ENCODE measurements around the gene TMEM154.

TMEM154 gene

DNA sequence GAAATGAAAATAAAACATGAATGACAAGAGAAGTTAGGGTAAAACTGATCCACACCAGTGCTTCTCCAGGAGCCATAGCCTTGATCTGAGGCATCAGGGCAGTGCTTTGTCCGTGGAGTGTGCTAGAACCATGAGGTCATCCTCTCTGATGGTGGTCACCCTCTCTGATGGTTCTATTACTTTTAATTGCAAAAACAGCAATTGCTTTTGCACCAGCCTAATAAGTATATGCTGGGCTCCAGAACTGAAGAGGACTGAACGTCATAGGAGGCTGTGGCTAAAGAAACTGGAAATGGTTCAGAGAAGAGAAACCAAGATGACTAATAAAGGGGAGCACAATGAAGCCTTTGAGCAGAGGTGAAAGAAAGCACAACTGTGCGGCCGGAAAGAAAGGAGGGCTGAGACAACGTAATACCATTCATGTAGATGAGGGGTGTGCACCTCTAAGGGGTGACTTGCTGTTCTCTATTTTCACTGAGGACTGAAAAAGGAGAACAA lies 17.0 kb upstream of the TMEM154 start:
- peak; percentile 30 to 33 for DNase-seq (ENCODE audit: low read depth in 2 of 2)

DNA sequence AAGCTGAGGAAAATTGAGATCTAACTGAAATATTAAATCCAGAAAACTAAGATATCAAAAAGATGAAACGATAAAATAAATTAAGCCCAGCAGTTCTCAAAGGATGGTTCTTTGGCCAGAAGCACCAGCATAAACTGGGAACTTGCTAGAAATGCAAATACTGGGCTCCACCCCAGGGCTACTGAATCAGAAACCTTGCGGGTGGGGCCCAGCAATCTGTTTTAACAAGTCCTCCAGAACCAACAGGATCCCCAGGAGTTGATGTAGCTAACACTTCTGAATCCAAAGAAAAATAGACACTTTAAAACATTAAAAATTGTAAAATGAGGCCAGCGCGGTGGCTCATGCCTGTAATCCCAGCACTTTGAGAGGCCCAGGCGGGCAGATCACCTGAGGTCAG lies 14.1 kb upstream of the TMEM154 start:
- DNase-seq (ENCODE audit: low read depth in 2 of 2) = no peak

DNA sequence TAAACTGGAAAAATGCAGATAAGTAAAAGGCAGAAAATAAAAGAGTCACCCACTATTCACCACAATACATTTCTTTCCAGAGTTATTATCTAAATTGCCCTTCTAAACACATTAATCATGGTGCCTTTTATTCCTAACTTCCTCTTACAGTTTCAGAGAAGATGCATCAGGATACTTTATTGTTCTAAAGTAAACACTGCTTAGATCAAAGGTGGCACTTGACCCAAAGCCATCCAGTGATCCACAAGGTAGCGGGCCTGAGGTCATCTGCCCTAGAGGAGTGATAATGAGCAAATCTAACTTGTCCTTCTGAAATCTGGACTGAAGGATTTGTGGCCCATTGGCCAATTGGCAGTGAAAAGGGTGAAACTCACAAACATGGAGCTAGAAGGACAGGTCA lies 12.0 kb upstream of the TMEM154 start:
- DNase-seq (ENCODE audit: low read depth in 2 of 2) = no peak

DNA sequence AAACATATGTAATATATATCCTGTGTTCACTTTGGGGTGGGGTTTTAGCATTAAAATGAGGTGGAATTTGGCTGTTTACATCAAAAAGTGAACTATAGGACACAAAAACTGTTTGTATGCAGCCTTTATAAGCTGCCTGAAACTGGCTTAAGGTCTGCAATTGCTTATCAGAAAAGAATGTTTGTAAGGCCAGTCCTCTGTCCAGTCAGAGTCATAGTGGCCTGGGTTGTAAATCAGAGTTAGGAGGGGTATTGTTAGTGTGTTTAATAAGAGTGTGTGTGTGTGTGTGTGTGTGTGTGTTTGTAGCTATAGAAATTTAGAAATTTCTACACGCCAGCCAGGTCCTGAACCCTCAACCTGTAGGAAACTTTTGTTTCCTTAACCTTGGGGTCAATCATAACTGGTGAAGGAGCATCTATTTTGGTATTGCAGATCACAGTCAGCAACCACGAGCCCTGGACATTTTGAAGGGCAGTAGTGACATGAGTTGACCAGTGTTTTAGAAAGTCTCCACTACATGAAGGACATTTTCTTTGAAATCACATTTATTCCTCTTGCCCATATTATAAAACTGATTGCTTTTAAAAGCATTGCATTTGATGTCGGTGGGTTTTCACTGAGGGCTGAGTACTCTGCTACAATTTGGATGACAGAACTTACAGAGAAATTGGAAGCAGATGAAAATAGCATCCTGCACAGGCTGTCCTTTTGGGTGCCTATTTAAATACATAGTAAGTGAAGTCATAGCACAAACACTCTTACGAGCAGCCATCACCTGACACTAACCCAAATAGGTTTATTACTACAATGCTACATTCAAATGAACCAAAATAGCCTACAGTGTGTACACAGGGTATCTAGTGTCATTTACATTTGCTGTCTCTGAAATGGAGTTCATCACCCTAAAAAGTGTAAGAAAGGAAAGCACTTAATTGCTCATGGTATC lies 11.2 kb upstream of the TMEM154 start:
- DNase-seq (ENCODE audit: low read depth in 2 of 2) = no peak

DNA sequence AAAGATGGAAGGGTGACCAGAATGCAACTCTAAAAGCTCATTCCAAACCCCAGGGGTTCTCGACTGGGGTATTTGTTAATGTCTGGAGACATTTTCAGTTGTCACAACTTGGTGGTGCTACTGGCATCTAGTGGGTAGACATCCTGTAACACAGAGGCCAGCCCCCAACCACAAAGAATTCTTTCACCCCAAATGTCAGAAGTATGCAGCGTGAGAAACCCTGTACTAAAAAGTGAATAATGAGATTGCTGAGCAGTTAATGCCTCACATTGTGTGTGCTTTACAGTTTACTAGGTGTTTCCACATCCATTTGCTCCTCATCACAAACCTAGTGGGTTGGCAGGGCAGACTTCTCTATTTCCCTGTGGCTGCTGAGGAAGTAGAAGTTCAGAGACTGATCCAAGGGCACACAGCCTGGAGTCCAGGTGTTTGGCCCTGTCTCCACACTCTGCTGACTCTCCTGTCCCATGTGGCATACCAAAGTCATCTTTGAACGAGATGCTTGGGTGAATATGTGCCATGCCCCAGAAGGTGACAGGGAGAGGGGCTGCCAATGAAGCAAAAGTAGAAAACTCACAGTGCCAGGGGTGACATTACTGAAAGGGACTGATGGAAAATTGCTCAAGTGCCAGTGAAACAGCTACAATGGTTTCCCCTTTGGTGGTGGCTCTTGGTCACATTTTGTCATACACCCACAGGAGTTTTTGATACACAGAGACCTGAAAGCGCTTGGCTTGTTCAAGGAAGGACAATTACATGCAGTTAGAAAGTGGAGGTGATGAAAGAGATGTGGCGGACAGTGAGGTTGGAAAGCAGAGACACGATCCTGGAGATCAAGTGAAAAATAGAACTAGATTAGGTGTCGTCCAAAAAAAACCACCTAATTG lies 10.1 kb upstream of the TMEM154 start:
- DNase-seq (ENCODE audit: low read depth in 2 of 2) = no peak

DNA sequence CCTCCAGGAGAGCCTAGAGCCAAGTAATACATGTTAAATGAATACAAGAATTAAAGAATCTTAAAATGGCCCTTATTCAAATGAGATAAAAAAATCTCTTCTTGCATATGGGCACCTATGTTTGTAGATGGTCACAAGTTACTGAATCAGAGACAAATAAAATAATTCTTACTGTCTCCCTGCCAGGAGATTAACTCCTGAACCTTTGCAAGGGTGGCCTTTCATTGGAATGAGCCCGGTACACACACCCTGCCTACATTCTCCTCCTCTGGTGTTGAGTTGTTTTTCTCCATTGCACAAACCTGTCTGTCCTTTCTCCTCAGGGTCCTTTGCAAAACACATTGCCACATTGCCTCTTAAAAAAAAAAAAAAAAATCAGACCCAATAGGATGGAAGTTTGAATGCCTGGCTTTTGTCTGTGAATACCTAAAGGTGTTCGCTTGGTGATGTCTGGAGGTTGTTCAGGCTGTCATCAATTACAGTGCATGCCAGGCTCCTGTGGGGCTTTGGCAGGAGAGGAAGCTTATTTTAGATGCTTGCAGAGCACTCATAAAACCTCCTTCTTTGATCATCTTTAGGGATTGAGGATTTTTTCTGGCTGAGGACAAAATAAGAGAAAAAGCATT lies 8.3 kb upstream of the TMEM154 start:
- DNase-seq (ENCODE audit: low read depth in 2 of 2) = no peak

DNA sequence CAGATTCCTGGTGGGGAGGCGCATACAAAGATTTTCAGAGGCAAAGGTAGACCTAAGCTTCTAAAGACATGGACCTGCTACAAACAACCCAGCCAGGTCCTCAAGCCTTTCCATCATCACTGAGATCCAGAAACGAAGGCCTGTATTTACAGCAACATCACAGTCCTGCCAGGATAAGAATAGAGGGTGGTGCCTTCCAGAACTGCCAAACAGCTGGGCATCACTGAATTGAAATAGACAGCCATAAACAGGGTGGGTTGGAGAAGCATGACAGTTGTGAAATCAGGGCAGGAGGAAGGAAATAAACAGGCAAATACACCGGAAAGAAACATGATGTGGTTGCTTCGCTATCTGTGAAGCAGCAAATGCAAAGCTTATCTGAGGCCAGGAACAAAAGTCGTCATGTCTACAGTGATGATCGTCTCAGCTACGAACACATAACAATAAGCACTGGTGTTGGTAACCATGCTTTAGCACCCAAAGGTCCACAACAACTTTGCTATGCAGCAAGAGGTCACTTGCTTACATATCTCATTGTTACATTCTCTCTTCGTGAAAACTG lies 6.7 kb upstream of the TMEM154 start:
- no peak for DNase-seq (ENCODE audit: low read depth in 2 of 2)

DNA sequence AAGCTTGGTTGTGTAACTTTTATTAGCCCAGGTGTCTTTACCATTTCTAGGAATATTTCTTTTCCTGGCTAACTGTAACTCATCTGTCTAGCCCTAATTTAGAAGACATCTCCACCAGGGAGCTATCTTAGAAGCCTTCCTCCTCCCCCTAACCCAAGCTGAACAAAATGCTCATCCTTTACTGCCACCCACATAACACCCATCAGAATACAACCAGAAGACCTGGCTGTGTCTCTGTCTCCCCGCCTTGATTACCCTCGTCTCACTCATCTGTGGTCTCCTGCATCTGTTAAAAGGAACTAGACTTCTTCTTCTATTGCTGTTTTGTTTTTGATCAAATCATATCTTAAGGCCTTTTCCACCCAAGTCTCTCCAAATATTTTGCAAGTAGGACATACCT lies 4.8 kb upstream of the TMEM154 start:
- no peak for DNase-seq (ENCODE audit: low read depth in 2 of 2)

DNA sequence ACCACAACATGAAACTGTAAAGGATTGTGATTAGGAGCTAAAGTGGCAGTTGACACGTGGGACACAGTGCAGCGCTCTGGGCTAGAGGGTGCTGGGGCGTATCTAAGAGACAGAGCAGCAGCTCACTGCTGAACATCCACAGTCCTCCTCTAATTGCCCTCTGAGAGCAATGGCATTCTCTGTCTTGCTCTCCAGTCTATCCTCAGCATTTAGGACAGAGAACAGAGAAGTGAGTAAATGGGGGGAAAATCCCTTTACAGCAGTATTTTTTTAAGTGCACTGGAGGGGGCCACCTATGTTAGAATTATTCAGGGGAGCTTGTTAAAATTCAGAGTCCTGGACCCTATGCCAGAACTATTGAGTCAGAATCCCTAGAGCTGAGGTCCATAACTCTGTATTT lies 4.2 kb upstream of the TMEM154 start:
- no peak for DNase-seq (ENCODE audit: low read depth in 2 of 2)

DNA sequence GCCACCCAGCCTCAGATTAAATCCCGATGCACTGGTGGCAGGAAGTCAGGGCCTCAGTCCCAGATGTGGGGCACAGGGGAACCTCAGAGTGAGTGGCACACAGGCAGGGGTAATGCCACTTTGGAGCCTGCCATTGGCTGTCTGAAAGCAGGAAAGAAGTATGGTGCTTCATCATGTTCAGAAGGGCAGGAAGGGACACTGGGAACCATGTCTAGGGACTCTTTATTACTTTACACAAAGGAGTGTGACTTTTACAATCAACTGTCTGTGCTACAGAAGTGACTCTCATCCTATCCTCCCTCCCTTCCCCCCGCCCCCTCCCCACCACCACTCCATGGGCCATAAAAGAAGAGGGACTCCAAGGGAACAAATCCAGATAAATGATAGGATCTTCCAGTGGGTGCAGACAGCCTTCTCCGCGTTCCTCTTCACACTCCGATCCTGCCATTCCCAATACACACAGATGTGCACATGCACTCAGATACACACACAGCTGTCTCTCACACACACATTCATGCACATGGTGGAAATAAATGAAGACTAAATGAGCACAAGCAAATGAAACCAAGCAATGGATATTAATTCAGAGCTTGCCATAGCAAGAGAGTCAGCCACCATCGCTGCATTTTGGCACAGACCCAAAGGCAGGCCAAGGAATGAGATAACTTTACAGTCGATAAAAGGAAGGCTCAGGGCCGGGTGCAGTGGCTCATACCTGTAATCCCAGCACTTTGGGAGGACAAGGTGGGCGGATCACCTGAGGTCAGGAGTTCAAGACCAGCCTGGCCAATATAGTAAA lies 2.5 kb upstream of the TMEM154 start:
- no peak for DNase-seq (ENCODE audit: low read depth in 2 of 2)

DNA sequence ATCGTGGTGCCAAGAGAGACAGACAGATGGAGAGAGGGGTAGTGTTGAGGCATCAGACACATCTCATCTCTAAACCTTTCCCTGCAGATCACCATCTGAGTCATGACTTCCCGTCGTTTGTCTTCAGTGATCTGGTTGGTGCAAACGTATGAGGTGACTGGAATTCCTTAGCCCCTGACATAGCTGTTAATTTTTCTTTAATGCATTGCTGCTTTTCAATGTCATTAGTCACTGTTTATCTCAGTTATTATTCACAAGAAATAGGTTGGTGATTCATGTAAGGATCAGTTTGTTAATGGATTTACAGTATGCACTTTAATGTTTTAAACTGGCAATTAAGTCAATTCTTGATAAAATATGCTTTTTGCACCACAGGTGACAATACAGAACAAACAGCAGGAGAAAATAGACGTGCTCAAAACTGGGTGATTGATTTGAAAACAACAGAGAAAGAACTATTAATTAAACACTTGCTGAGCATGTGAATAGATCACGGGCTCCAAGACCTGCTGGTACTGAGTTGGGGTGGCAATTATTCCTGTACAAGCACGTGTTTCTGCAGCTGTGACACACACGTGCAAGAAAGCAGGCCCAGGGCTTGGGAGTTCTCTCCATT lies 1.3 kb upstream of the TMEM154 start:
- DNase-seq (ENCODE audit: low read depth in 2 of 2) = no peak

DNA sequence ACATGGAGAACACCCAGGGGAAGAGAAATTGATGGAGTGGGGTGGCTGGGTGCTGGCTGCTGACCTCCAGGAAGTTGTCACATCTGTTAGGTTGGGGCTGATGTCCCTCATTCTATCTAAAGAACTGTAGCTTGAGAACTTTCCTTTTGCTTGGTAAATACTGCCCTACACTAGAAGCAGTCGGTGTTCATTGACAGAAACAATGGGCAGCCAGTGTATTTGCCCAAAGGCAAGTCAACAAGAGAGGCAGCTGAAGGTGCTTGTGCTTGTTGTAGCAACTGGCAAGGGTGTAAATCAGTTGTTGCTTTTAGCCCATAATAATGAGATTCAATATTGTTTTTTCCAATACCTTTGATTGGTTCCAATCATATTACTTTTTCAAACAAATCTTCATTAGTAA lies 956 bp downstream of the TMEM154 start:
- no peak for DNase-seq (ENCODE audit: low read depth in 2 of 2)

DNA sequence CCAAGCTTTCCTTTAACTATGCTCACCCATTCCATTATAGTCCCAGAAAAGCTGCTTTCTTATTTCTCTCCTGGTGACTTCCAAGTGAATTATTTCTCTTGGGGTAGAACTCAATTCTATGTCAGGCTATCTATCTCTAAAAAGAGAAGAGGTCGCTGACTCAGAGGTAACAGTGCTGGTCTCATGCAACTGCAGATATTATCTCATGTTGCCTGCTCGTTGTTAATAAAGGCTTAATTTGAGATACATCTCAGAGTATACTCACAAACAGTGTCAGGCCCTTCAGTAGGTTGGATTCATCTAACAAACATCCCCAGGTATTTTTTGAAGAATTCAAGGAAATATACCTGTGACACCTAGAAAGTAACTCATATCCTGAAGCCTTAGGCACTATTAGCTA lies 2.7 kb downstream of the TMEM154 start:
- no peak for DNase-seq (ENCODE audit: low read depth in 2 of 2)

DNA sequence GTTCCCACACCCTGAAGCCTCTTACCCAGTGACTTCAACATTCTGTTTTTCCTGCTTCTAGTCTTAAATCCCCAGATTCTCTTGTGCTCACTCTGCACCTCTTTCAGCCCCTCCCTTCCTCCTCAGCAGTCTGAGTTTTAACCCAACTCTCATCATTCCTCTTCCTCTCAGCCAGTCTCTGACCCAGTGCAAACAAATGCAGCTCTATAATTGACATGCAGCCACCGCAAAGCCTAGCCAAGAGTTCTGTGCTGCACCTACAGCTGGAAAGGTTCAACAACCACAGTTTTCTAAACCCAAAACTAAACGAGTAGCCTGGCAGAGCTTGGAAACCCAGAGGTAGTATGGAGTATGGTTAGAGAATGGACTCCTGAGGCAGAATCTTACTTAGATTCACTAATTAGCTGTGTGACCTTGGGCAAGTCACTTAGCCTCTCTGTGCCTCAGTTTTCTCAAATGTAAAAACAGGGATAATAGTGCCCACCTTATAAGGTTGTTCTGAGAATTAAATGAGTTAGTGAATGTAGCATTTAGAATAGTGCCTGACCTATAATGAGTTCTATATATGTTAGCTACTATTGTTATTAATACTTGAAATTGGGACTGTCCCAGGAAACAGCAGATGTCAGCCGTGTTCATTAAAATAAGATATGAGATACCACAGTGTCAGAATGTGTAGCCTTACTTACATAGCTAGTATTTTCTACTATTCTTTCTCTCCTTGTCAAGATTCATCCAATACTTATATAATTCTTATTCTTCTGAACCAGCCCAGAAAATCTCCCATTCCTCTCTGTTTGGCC lies 3.5 kb downstream of the TMEM154 start:
- no peak for DNase-seq (ENCODE audit: low read depth in 2 of 2)

DNA sequence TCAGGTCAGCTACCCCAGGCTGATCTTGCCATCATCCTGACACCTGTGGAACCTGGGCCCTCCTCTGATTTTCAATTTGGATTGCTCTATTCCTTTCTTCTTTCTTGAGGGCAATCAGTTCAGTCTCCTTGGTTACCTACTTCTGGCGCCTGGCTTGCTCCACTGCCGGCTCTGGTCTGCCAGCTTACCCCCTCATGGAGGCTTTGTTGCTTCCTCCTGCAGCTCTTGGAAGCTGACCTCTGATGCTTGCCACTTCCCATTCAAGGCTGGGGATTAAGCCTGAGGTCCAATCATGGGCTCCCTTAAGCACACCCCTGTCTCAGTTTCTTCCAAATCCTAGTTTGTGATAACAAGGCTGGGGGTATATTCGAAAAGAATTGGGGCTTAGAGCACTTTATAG lies 5.4 kb downstream of the TMEM154 start:
- DNase-seq (ENCODE audit: low read depth in 2 of 2) = no peak

DNA sequence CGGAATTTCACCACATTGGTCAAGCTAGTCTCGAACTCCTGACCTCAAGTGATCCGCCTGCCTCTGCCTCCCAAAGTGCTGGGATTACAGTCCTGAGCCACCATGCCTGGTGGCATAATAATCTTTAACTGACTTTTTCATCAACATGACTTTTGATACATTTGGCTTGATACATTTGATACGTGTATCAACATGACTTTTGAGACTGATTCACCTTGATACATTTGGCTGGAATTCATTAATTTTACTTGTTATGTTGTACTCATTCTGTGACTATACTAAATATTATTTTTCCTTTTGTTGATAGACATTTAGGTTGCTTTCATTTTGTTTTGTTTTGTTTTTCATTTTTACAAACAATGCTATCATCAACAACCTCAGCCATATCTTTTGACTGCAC lies 6.3 kb downstream of the TMEM154 start:
- no peak for DNase-seq (ENCODE audit: low read depth in 2 of 2)

DNA sequence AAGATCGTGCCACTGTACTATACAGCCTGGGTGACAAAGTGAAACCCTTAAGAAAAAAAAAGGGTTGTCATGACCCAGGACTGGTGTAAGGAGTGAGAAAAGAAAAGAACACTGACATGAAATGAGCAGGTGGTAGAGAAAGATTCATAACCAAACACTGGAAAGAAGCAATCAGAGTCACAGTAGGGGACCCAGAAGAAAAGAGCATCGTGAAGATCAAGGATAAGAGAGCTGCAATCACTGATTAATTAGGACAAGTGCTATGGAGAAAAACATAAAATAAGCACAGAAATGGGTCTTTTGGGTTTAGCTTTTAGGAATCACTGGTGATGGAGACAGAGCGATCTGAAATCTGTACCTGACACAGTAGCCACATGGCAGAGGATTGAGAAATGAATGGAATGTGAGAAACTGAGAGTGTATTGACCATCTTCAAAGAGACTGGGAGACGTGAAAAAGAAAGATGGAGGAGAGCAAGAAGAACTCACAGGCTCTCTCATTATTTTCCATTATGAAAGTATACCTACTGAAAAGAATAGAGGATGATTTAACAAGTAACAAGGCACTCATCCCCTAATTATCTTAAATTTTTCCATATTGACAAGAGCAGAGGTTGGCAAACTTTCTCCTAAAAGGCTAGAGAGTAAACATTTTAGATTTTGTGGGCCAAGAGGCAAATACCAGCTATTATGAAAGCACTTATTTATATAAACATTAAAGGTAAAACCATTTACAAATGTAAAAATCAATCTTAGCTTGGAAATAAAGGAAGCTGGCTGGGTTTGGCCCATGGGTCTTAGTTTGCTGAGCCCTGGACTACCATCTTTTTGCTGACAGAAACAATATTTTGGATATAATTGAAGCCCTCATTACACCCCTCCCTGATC lies 7.3 kb downstream of the TMEM154 start:
- no peak for DNase-seq (ENCODE audit: low read depth in 2 of 2)

DNA sequence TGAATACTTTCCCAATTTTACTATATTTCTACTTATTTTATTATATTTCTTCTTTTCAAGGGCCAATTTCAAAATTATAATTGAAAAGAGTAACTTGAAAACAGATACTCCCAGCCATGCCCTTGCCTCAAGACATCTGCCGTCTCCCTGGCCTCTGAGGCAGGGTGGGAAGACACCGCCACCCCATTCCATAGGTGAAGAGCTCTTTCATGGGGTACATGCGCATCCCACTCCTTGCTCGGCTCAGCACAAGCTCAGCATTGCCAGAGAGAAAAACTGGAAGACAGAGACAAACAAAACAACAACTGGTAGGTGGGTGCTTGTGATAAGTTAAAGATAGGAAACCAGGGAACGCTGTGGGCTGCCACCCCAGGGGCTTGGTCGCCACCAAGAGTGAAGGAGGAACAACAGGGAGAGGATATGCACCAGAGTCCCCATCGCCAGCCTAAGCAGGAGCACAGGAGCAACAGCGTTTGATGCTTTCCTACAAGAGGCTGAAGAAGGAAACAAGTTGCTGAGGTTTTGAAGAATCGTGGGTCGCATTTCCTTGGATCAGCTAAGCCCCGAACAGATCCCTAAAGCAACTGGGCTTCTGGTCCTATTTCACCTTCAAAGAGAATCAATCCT lies 11.3 kb downstream of the TMEM154 start:
- DNase-seq (ENCODE audit: low read depth in 2 of 2) = no peak
